ENCODE measurements around the gene TMPRSS7. TPM values are rescaled to one million over a fixed set of nuclear protein-coding genes. Genes with fewer than 3 reads are reported as not detected.

The TMPRSS7 gene
- polyA plus RNA-seq, 3 donors: not detected

- no peaks in the 10 kb centered on the region for H3K36me3 ChIP-seq (replicated peaks in 1 of 2; ENCODE audit: control insufficient read depth in 1 of 2, insufficient read depth in 2 of 2, low read length in 2 of 2)
- H3K9me3 ChIP-seq (replicated peaks in 1 of 2; ENCODE audit: control insufficient read depth in 1 of 2, insufficient read depth in 1 of 2, low read length in 2 of 2): peaks cover 0 to 8% of the 10 kb centered on the region in 2 donors
- intact Hi-C loops (cut with micrococcal nuclease): no loop called here
- peaks cover 13% of the 10 kb centered on the region in 2 donors for H3K4me1 ChIP-seq (ENCODE audit: control insufficient read depth in 1 of 2, insufficient read depth in 2 of 2, low read length in 2 of 2)
- TF ChIP-seq CTCF (IDR thresholded peaks at IDR 0.05): no peak
- Mint-ChIP-seq H3K9me3 (peaks cover 0 to 16% (median 8%) of the 10 kb centered on the region in 7 donors), H3K27me3 (ENCODE audit: low read depth in 3 of 3) (peaks cover 70 to 81% (median 81%) of the 10 kb centered on the region in 3 donors), H3K27ac (no peak overlapping the region), H3K4me1 (peaks cover 20% of the 10 kb centered on the region), H3K36me3 (peaks cover 0 to 9% of the 10 kb centered on the region in 2 donors), H3K4me3 (peak overlapping the region in 1 of 2 donors; percentile 92)
- no peaks in the 10 kb centered on the region for H3K79me2 ChIP-seq (ENCODE audit: insufficient read depth, low read length)
- WGBS (ENCODE audit: insufficient coverage): 94% methylated on average over 2 of the region's 7 CpGs
- no peak overlapping the region for H3K4me2 ChIP-seq (replicated peaks; ENCODE audit: extremely low read depth, low read length, poor library complexity, severe bottlenecking)
- no peak overlapping the region for H3K9ac ChIP-seq (ENCODE audit: insufficient read depth, low read length, poor library complexity, severe bottlenecking)
- H3K27me3 ChIP-seq (ENCODE audit: control insufficient read depth in 2 of 2, insufficient read depth in 2 of 2, low read length in 2 of 2): peaks cover 73 to 84% of the 10 kb centered on the region in 2 donors
- H4K20me1 ChIP-seq (ENCODE audit: insufficient read depth, low read length): no peaks in the 10 kb centered on the region
- DNase-seq: no peak
- no peak overlapping the region for H3K27ac ChIP-seq (ENCODE audit: low read depth in 1 of 2, low read length in 2 of 2)
- H2AFZ ChIP-seq (ENCODE audit: insufficient read depth, low read depth, low read length, poor library complexity, severe bottlenecking): no peak overlapping the region
- no peak overlapping the region for H3K4me3 ChIP-seq (replicated peaks in 1 of 3; ENCODE audit: low read depth in 2 of 3, low read length in 3 of 3)
Measured at GRCh38 chr3:112084980-112085705, 50.6 kb downstream of the TMPRSS7 start.

GRCh38 chr3:112085735-112086075, 51.2 kb downstream of the TMPRSS7 start:
- peaks cover 75 to 85% (median 82%) of the 10 kb centered on the region in 3 donors for H3K27me3 Mint-ChIP-seq (ENCODE audit: low read depth in 3 of 3)
- Histone ChIP-seq H2AFZ (ENCODE audit: insufficient read depth, low read depth, low read length, poor library complexity, severe bottlenecking) (peak overlapping the region; percentile 59), H3K36me3 (replicated peaks in 1 of 2; ENCODE audit: control insufficient read depth in 1 of 2, insufficient read depth in 2 of 2, low read length in 2 of 2) (no peaks in the 10 kb centered on the region), H4K20me1 (ENCODE audit: insufficient read depth, low read length) (no peaks in the 10 kb centered on the region), H3K4me1 (ENCODE audit: control insufficient read depth in 1 of 2, insufficient read depth in 2 of 2, low read length in 2 of 2) (peaks cover 19% of the 10 kb centered on the region in 2 donors), H3K79me2 (ENCODE audit: insufficient read depth, low read length) (no peaks in the 10 kb centered on the region), H3K9ac (ENCODE audit: insufficient read depth, low read length, poor library complexity, severe bottlenecking) (no peak overlapping the region), H3K4me3 (replicated peaks in 1 of 3; ENCODE audit: low read depth in 2 of 3, low read length in 3 of 3) (peak overlapping the region in 1 of 3 experiments; percentile 66), H3K4me2 (replicated peaks; ENCODE audit: extremely low read depth, low read length, poor library complexity, severe bottlenecking) (peak overlapping the region; percentile 77), H3K27ac (ENCODE audit: low read depth in 1 of 2, low read length in 2 of 2) (no peak overlapping the region), H3K27me3 (ENCODE audit: control insufficient read depth in 2 of 2, insufficient read depth in 2 of 2, low read length in 2 of 2) (peaks cover 73 to 86% of the 10 kb centered on the region in 2 donors), H3K9me3 (replicated peaks in 1 of 2; ENCODE audit: control insufficient read depth in 1 of 2, insufficient read depth in 1 of 2, low read length in 2 of 2) (peaks cover 0 to 8% of the 10 kb centered on the region in 2 donors)
- H3K36me3 Mint-ChIP-seq: peaks cover 0 to 9% of the 10 kb centered on the region in 2 donors
- no peak overlapping the region for H3K27ac Mint-ChIP-seq
- H3K9me3 Mint-ChIP-seq: peaks cover 0 to 16% (median 8%) of the 10 kb centered on the region in 7 donors
- no peak for TF ChIP-seq CTCF (IDR thresholded peaks at IDR 0.05)
- no peak for DNase-seq
- 0% methylated on average over 3 of the region's 12 CpGs for WGBS (ENCODE audit: insufficient coverage)
- peaks cover 25% of the 10 kb centered on the region for H3K4me1 Mint-ChIP-seq
- H3K4me3 Mint-ChIP-seq: peak overlapping the region; percentile 78 to 92
- intact Hi-C loops (cut with micrococcal nuclease): no loop called here

All from CD14-positive monocyte (primary cell).